Measurements from ENCODE around the gene ITPKB. TPM values are rescaled to one million over a fixed set of nuclear protein-coding genes. Genes with fewer than 3 reads are reported as not detected.

ITPKB gene
- total RNA-seq, 2 donors from 2014 or later, result 22.4 to 28.3 TPM

DNA sequence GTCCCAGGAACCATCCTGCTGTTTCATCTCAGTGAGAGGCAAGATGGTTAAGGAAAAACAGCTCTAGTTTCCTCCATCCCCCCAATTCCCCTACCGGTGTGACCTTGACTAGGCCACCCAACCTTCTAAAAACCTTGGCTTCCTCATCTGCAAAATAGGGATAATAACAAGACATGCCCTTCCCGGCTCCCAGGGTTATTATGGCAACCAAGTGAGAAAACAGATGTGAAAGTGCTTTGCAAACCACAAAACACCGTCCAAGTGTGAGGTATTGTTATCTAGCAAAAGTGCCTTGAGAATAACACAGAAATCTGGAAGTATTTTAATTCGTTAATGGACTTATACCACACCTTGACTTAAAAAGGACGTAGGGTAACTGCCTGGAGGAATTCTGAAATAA lies 62.7 kb downstream of the ITPKB start:
- TF ChIP-seq, protein P1, sequence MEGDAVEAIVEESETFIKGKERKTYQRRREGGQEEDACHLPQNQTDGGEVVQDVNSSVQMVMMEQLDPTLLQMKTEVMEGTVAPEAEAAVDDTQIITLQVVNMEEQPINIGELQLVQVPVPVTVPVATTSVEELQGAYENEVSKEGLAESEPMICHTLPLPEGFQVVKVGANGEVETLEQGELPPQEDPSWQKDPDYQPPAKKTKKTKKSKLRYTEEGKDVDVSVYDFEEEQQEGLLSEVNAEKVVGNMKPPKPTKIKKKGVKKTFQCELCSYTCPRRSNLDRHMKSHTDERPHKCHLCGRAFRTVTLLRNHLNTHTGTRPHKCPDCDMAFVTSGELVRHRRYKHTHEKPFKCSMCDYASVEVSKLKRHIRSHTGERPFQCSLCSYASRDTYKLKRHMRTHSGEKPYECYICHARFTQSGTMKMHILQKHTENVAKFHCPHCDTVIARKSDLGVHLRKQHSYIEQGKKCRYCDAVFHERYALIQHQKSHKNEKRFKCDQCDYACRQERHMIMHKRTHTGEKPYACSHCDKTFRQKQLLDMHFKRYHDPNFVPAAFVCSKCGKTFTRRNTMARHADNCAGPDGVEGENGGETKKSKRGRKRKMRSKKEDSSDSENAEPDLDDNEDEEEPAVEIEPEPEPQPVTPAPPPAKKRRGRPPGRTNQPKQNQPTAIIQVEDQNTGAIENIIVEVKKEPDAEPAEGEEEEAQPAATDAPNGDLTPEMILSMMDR (conservative IDR thresholded peaks at IDR 0.05), result no peak
- no peak overlapping the region for H3K9ac ChIP-seq (ENCODE audit: extremely low read depth, low read length, poor library complexity, severe bottlenecking)
- Mint-ChIP-seq H3K27ac (no peak overlapping the region), H3K27me3 (ENCODE audit: insufficient read depth) (peaks cover 2% of the 10 kb centered on the region), H3K4me1 (peaks cover 41% of the 10 kb centered on the region), H3K9me3 (no peaks in the 10 kb centered on the region), H3K36me3 (ENCODE audit: low read depth) (peaks cover 14% of the 10 kb centered on the region), H3K4me3 (no peak overlapping the region)
- 88 to 92% methylated on average over 4 to 5 of the region's 5 CpGs for WGBS, 2 experiments (ENCODE audit: insufficient coverage in 1 of 2, insufficient read length in 1 of 2)
- peaks cover 6% of the 10 kb centered on the region for H3K36me3 ChIP-seq (ENCODE audit: control insufficient read depth, insufficient read depth, low read length)
- H3K4me3 ChIP-seq (ENCODE audit: low read length), result no peak overlapping the region
- no peak for DNase-seq
- no peak overlapping the region for H3K27ac ChIP-seq (ENCODE audit: low read depth, low read length)
- peaks cover 24% of the 10 kb centered on the region for H3K4me1 ChIP-seq (ENCODE audit: control insufficient read depth, insufficient read depth, low read length)
- H3K9me3 ChIP-seq (ENCODE audit: control insufficient read depth, low read length), result no peaks in the 10 kb centered on the region
- no peaks in the 10 kb centered on the region for H3K27me3 ChIP-seq (ENCODE audit: control insufficient read depth, insufficient read depth, low read length, poor library complexity, severe bottlenecking)

- H3K36me3 Mint-ChIP-seq (ENCODE audit: low read depth), result peaks cover 14% of the 10 kb centered on the region
- DNase-seq, result no peak
- Histone ChIP-seq H3K4me3 (ENCODE audit: low read length) (no peak overlapping the region), H3K27me3 (ENCODE audit: control insufficient read depth, insufficient read depth, low read length, poor library complexity, severe bottlenecking) (no peaks in the 10 kb centered on the region), H3K9me3 (ENCODE audit: control insufficient read depth, low read length) (no peaks in the 10 kb centered on the region), H3K36me3 (ENCODE audit: control insufficient read depth, insufficient read depth, low read length) (peaks cover 11% of the 10 kb centered on the region), H3K9ac (ENCODE audit: extremely low read depth, low read length, poor library complexity, severe bottlenecking) (no peak overlapping the region), H3K4me1 (ENCODE audit: control insufficient read depth, insufficient read depth, low read length) (peaks cover 20% of the 10 kb centered on the region), H3K27ac (ENCODE audit: low read depth, low read length) (no peak overlapping the region)
- TF ChIP-seq, protein P1 (conservative IDR thresholded peaks at IDR 0.05), result no peak
- H3K27ac Mint-ChIP-seq, result no peak overlapping the region
- peaks cover 2% of the 10 kb centered on the region for H3K27me3 Mint-ChIP-seq (ENCODE audit: insufficient read depth)
- H3K4me3 Mint-ChIP-seq, result no peak overlapping the region
- peaks cover 36% of the 10 kb centered on the region for H3K4me1 Mint-ChIP-seq
- H3K9me3 Mint-ChIP-seq, result no peaks in the 10 kb centered on the region
- WGBS, 2 experiments (ENCODE audit: insufficient coverage in 1 of 2, insufficient read length in 1 of 2), result 94 to 97% methylated on average over 6 to 7 of the region's 7 CpGs
These were observed 63.2 kb downstream of the ITPKB start for GRCh38 chr1:226675715-226676357.

DNA sequence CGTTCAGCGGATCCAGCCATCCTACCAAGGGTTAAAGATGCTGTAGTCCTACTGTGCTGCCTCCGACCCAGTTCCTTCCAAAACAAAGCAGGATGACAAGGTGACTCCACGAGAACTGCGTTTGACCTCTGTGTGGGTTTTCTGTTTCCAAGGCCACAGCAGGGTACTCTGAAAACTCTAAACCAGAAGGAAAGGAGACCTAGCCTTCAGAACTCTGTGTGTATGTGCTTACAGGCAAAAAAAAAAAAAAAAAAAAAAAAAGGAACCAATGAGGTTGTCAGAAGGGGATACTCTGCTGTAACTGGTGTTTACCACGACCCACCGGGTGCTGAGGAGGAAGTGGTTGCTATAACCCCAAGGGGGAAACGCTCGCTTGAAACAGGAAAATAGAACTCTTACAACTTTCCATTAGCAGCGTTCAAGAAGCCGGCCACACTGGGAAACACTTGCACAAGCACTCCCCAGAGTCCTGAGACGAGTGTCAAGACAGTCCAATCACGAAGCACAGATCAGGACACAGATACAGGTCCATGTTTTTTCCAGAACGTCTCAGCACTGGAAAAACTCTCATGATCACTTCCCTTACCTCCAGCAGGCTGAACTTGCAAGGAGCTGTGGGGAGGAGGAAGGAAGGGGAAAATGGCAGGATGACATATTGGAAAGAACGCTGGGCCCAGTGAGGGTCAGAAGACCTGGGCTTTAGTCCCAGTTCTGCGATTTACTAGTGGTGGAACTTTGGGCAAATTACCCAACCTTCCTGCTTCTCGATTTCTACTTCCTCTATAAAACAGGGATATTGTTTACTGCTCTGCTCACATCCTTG lies 64.0 kb downstream of the ITPKB start:
- Histone ChIP-seq H3K4me3 (ENCODE audit: low read length) (no peak overlapping the region), H3K4me1 (ENCODE audit: control insufficient read depth, insufficient read depth, low read length) (peaks cover 14% of the 10 kb centered on the region), H3K27me3 (ENCODE audit: control insufficient read depth, insufficient read depth, low read length, poor library complexity, severe bottlenecking) (no peaks in the 10 kb centered on the region), H3K9ac (ENCODE audit: extremely low read depth, low read length, poor library complexity, severe bottlenecking) (no peak overlapping the region), H3K9me3 (ENCODE audit: control insufficient read depth, low read length) (no peaks in the 10 kb centered on the region), H3K36me3 (ENCODE audit: control insufficient read depth, insufficient read depth, low read length) (peaks cover 12% of the 10 kb centered on the region), H3K27ac (ENCODE audit: low read depth, low read length) (no peak overlapping the region)
- DNase-seq, result no peak
- TF ChIP-seq, protein P1 (conservative IDR thresholded peaks at IDR 0.05), result no peak
- no peak overlapping the region for H3K4me3 Mint-ChIP-seq
- H3K9me3 Mint-ChIP-seq, result no peaks in the 10 kb centered on the region
- peaks cover 29% of the 10 kb centered on the region for H3K4me1 Mint-ChIP-seq
- H3K27ac Mint-ChIP-seq, result no peak overlapping the region
- peaks cover 14% of the 10 kb centered on the region for H3K36me3 Mint-ChIP-seq (ENCODE audit: low read depth)
- peaks cover 2% of the 10 kb centered on the region for H3K27me3 Mint-ChIP-seq (ENCODE audit: insufficient read depth)
- WGBS, 2 experiments (ENCODE audit: insufficient coverage in 1 of 2, insufficient read length in 1 of 2), result 82 to 88% methylated on average over 13 to 16 of the region's 17 CpGs
